ENCODE measurements around the gene RASAL2.

RASAL2 gene

GRCh38 chr1:178438432-178438831 is 344.5 kb downstream of the RASAL2 start:
- Histone ChIP-seq H2AFZ (ENCODE audit: low read depth, low read length, severe bottlenecking) (no peak overlapping the region), H3K9ac (ENCODE audit: low read length) (no peak overlapping the region), H3K36me3 (ENCODE audit: low read length) (no peaks in the 10 kb centered on the region), H3K27me3 (ENCODE audit: low read length) (no peaks in the 10 kb centered on the region), H3K27ac (ENCODE audit: low read depth, low read length) (no peak overlapping the region), H3F3A (ENCODE audit: insufficient read depth) (no peaks in the 10 kb centered on the region), H4K20me1 (ENCODE audit: low read depth, low read length) (no peaks in the 10 kb centered on the region), H3K9me2 (replicated peaks; ENCODE audit: insufficient read depth, low read length) (no peaks in the 10 kb centered on the region), H3K79me2 (ENCODE audit: insufficient read depth, low read length) (no peaks in the 10 kb centered on the region), H3K4me3 (ENCODE audit: insufficient read depth, low read length, poor library complexity, severe bottlenecking) (no peak overlapping the region), H3K9me3 (ENCODE audit: insufficient read depth, low read length) (no peaks in the 10 kb centered on the region), H3K4me2 (ENCODE audit: low read depth, low read length, poor library complexity, severe bottlenecking) (no peak overlapping the region)
- no peak for TF ChIP-seq CTCF (IDR thresholded peaks at IDR 0.05; ENCODE audit: insufficient read depth, low read length, poor library complexity, severe bottlenecking)

- Histone ChIP-seq H3K36me3 (ENCODE audit: low read length) (no peaks in the 10 kb centered on the region), H3K27me3 (ENCODE audit: low read length) (no peaks in the 10 kb centered on the region), H2AFZ (ENCODE audit: low read depth, low read length, severe bottlenecking) (no peak overlapping the region), H3K27ac (ENCODE audit: low read depth, low read length) (no peak overlapping the region), H4K20me1 (ENCODE audit: low read depth, low read length) (no peaks in the 10 kb centered on the region), H3K9me3 (ENCODE audit: insufficient read depth, low read length) (no peaks in the 10 kb centered on the region), H3K9ac (ENCODE audit: low read length) (no peak overlapping the region), H3K79me2 (ENCODE audit: insufficient read depth, low read length) (no peaks in the 10 kb centered on the region), H3K9me2 (replicated peaks; ENCODE audit: insufficient read depth, low read length) (no peaks in the 10 kb centered on the region), H3F3A (ENCODE audit: insufficient read depth) (no peaks in the 10 kb centered on the region), H3K4me2 (ENCODE audit: low read depth, low read length, poor library complexity, severe bottlenecking) (no peak overlapping the region), H3K4me3 (ENCODE audit: insufficient read depth, low read length, poor library complexity, severe bottlenecking) (no peak overlapping the region)
- no peak for TF ChIP-seq CTCF (IDR thresholded peaks at IDR 0.05; ENCODE audit: insufficient read depth, low read length, poor library complexity, severe bottlenecking)
- no peak for TF ChIP-seq EZH2phosphoT487 (conservative IDR thresholded peaks at IDR 0.05; ENCODE audit: low read length)
Measured at GRCh38 chr1:178442925-178443324, 349.0 kb downstream of the RASAL2 start.

GRCh38 chr1:178450871-178451270 is 357.0 kb downstream of the RASAL2 start:
- H3K4me2 ChIP-seq (ENCODE audit: low read depth, low read length, poor library complexity, severe bottlenecking) = no peak overlapping the region
- no peak for TF ChIP-seq EZH2phosphoT487 (conservative IDR thresholded peaks at IDR 0.05; ENCODE audit: low read length)
- TF ChIP-seq CTCF (IDR thresholded peaks at IDR 0.05; ENCODE audit: insufficient read depth, low read length, poor library complexity, severe bottlenecking) = no peak
- H4K20me1 ChIP-seq (ENCODE audit: low read depth, low read length) = no peaks in the 10 kb centered on the region
- no peak overlapping the region for H3K9ac ChIP-seq (ENCODE audit: low read length)
- H3K27me3 ChIP-seq (ENCODE audit: low read length) = no peaks in the 10 kb centered on the region
- H3K79me2 ChIP-seq (ENCODE audit: insufficient read depth, low read length) = no peaks in the 10 kb centered on the region
- H2AFZ ChIP-seq (ENCODE audit: low read depth, low read length, severe bottlenecking) = no peak overlapping the region
- no peak overlapping the region for H3K27ac ChIP-seq (ENCODE audit: low read depth, low read length)
- no peaks in the 10 kb centered on the region for H3K36me3 ChIP-seq (ENCODE audit: low read length)
- H3K4me3 ChIP-seq (ENCODE audit: insufficient read depth, low read length, poor library complexity, severe bottlenecking) = no peak overlapping the region
- H3K9me2 ChIP-seq (replicated peaks; ENCODE audit: insufficient read depth, low read length) = no peaks in the 10 kb centered on the region
- H3K9me3 ChIP-seq (ENCODE audit: insufficient read depth, low read length) = no peaks in the 10 kb centered on the region
- H3F3A ChIP-seq (ENCODE audit: insufficient read depth) = no peaks in the 10 kb centered on the region

GRCh38 chr1:178451529-178451928 is 357.6 kb downstream of the RASAL2 start:
- H3K4me2 ChIP-seq (ENCODE audit: low read depth, low read length, poor library complexity, severe bottlenecking) = no peak overlapping the region

More at GRCh38 chr1:178451529-178451928, 357.6 kb downstream of the RASAL2 start:
- no peaks in the 10 kb centered on the region for H3F3A ChIP-seq (ENCODE audit: insufficient read depth)
- no peak for TF ChIP-seq CTCF (IDR thresholded peaks at IDR 0.05; ENCODE audit: insufficient read depth, low read length, poor library complexity, severe bottlenecking)
- TF ChIP-seq EZH2phosphoT487 (conservative IDR thresholded peaks at IDR 0.05; ENCODE audit: low read length) = no peak
- no peaks in the 10 kb centered on the region for H3K9me2 ChIP-seq (replicated peaks; ENCODE audit: insufficient read depth, low read length)
- no peaks in the 10 kb centered on the region for H3K27me3 ChIP-seq (ENCODE audit: low read length)
- no peaks in the 10 kb centered on the region for H3K9me3 ChIP-seq (ENCODE audit: insufficient read depth, low read length)
- no peak overlapping the region for H3K9ac ChIP-seq (ENCODE audit: low read length)
- no peak overlapping the region for H2AFZ ChIP-seq (ENCODE audit: low read depth, low read length, severe bottlenecking)
- H3K36me3 ChIP-seq (ENCODE audit: low read length) = no peaks in the 10 kb centered on the region
- no peak overlapping the region for H3K27ac ChIP-seq (ENCODE audit: low read depth, low read length)
- no peak overlapping the region for H3K4me3 ChIP-seq (ENCODE audit: insufficient read depth, low read length, poor library complexity, severe bottlenecking)
- H3K79me2 ChIP-seq (ENCODE audit: insufficient read depth, low read length) = no peaks in the 10 kb centered on the region
- H4K20me1 ChIP-seq (ENCODE audit: low read depth, low read length) = no peaks in the 10 kb centered on the region
